Measurements from ENCODE around the gene PEX14.
A peak's percentile ranks its signal among the peaks of the same experiment; 100 is the strongest.

The PEX14 gene

GRCh38 chr1:10507111-10507879 lies 32.5 kb downstream of the PEX14 start:
- H3K4me3 ChIP-seq (ENCODE audit: low read length), result no peak overlapping the region
- peak; percentile 93 for TF ChIP-seq CTCF (IDR thresholded peaks at IDR 0.05; ENCODE audit: insufficient read depth, low read depth, low read length, missing control alignments)
- peak; percentile 85 for DNase-seq (ENCODE audit: low read depth)

GRCh38 chr1:10508511-10508951 lies 33.8 kb downstream of the PEX14 start:
- TF ChIP-seq CTCF (IDR thresholded peaks at IDR 0.05; ENCODE audit: insufficient read depth, low read depth, low read length, missing control alignments), result no peak
- no peak overlapping the region for H3K4me3 ChIP-seq (ENCODE audit: low read length)
- no peak for DNase-seq (ENCODE audit: low read depth)

GRCh38 chr1:10509809-10510509 lies 35.2 kb downstream of the PEX14 start:
- no peak for TF ChIP-seq CTCF (IDR thresholded peaks at IDR 0.05; ENCODE audit: insufficient read depth, low read depth, low read length, missing control alignments)
- DNase-seq (ENCODE audit: low read depth), result no peak
- no peak overlapping the region for H3K4me3 ChIP-seq (ENCODE audit: low read length)

- no peak overlapping the region for H3K4me3 ChIP-seq (ENCODE audit: low read length)
These were observed 36.1 kb downstream of the PEX14 start for GRCh38 chr1:10510520-10511493.

GRCh38 chr1:10511494-10511885 lies 36.7 kb downstream of the PEX14 start:
- H3K4me3 ChIP-seq (ENCODE audit: low read length), result no peak overlapping the region
- no peak for TF ChIP-seq CTCF (IDR thresholded peaks at IDR 0.05; ENCODE audit: insufficient read depth, low read depth, low read length, missing control alignments)
- DNase-seq (ENCODE audit: low read depth), result no peak

More at GRCh38 chr1:10510520-10511493, 36.1 kb downstream of the PEX14 start:
- peak; percentile 95 for DNase-seq (ENCODE audit: low read depth)
- no peak for TF ChIP-seq CTCF (IDR thresholded peaks at IDR 0.05; ENCODE audit: insufficient read depth, low read depth, low read length, missing control alignments)

GRCh38 chr1:10513199-10513598 lies 38.4 kb downstream of the PEX14 start:
- TF ChIP-seq CTCF (IDR thresholded peaks at IDR 0.05; ENCODE audit: insufficient read depth, low read depth, low read length, missing control alignments), result no peak
- DNase-seq (ENCODE audit: low read depth), result no peak
- H3K4me3 ChIP-seq (ENCODE audit: low read length), result no peak overlapping the region
